Measurements from ENCODE around the gene MINAR2.

Gene MINAR2

GRCh38 chr5:129771058-129771838, 23.4 kb downstream of the MINAR2 start:
- DNase-seq (ENCODE audit: low spot score): peak; percentile 66

GRCh38 chr5:129773376-129773775, 25.5 kb downstream of the MINAR2 start:
- DNase-seq (ENCODE audit: low spot score): no peak

GRCh38 chr5:129781594-129781993, 33.7 kb downstream of the MINAR2 start:
- no peak for DNase-seq (ENCODE audit: low spot score)

- no peak for DNase-seq (ENCODE audit: low spot score)
These were observed 55.5 kb downstream of the MINAR2 start for GRCh38 chr5:129803403-129803802.

- DNase-seq (ENCODE audit: low spot score): no peak
These were observed 56.8 kb downstream of the MINAR2 start for GRCh38 chr5:129804705-129805104.

GRCh38 chr5:129807162-129807814, 59.4 kb downstream of the MINAR2 start:
- DNase-seq (ENCODE audit: low spot score): no peak
